K562 (cell line): ENCODE results near the gene ZRANB3. TPM values are rescaled to one million over a fixed set of nuclear protein-coding genes. Genes with fewer than 3 reads are reported as not detected.

Experiments used
- ATAC-seq: fragments of 200-7000 bp; cut with Tn5 transposase; 3 replicates; pipeline ENCODE4 v1.9.1; 2020; ENCODE audit warnings: moderate library complexity
- BruUV-seq: library from RNA; stranded (reverse); fragments of 400-500 nt; replicated peaks from 2 replicates; lab custom pipeline; 2021; lab: Mats Ljungman, UMichigan
- CTCF ChIA-PET: fragments of 300-600 bp; formaldehyde crosslinking; extraction: SDS; loops from one replicate; lab custom pipeline; 2021; ENCODE audit warnings: low intra/inter-chr PET ratio; lab: Yijun Ruan, JAX
- POLR2A ChIA-PET: fragments of 300-600, 350-650 bp; sonication (Branson Sonifier 250); formaldehyde crosslinking; extraction: SDS; loops from one replicate; lab custom pipeline; 2021; ENCODE audit warnings: antibody characterized with exemption, inconsistent platforms; lab: Yijun Ruan, JAX
- DNase-seq, 4 experiments: peaks; one replicate each; pipeline versions ENCODE4 v3.0.0 to v3.0.0-alpha.2; 2011 to 2018; ENCODE audit warnings: low spot score in 3 of 4, mixed read lengths in 3 of 4; ENCODE audit errors: extremely low read depth in 1 of 4
- FAIRE-seq: peaks from 2 replicates; lab custom pipeline; 2011; peaks lifted over from hg19 to GRCh38; lab: Jason Lieb, UNC
- H2AFZ ChIP-seq: 2 replicates; pipeline ENCODE4 v1.6.0; 2011; ENCODE audit warnings: low read depth, low read length, control low read depth, inconsistent platforms
- H3K27ac ChIP-seq: fragments of 200-600 bp; 3 replicates; pipeline ENCODE4 v1.8.0; 2011; ENCODE audit warnings: low read depth, mild to moderate bottlenecking, control low read depth, inconsistent platforms, low read length, moderate library complexity, mixed read lengths; ENCODE audit errors: extremely low read depth
- H3K27me3 ChIP-seq, 2 experiments: fragments of 300-600 bp in 1 of 2; 2 replicates in 1 of 2; 3 replicates in 1 of 2; pipeline versions ENCODE4 v1.6.0 to v1.8.0; 2011; ENCODE audit warnings: inconsistent platforms in 2 of 2, low read length in 2 of 2, mild to moderate bottlenecking in 1 of 2, mixed read lengths in 1 of 2, moderate library complexity in 1 of 2; ENCODE audit not compliant: control insufficient read depth in 2 of 2, insufficient read depth in 2 of 2
- H3K36me3 ChIP-seq: fragments of 300-600 bp; 3 replicates; pipeline ENCODE4 v1.8.0; 2011; ENCODE audit warnings: mild to moderate bottlenecking, low read length, inconsistent platforms; ENCODE audit not compliant: control insufficient read depth, insufficient read depth
- H3K4me1 ChIP-seq, 2 experiments: fragments of 200-600 bp in 1 of 2; replicated peaks in 1 of 2; 2 replicates in 1 of 2; 3 replicates in 1 of 2; pipeline versions ENCODE4 v1.5.1 to v1.8.0; 2011; ENCODE audit warnings: inconsistent platforms in 2 of 2, low read length in 2 of 2, mild to moderate bottlenecking in 1 of 2, mixed read lengths in 1 of 2, moderate library complexity in 1 of 2; ENCODE audit not compliant: control insufficient read depth in 2 of 2, insufficient read depth in 2 of 2
- H3K4me2 ChIP-seq: 2 replicates; pipeline ENCODE4 v1.6.1; 2011; ENCODE audit warnings: low read length, control low read depth, inconsistent platforms, mixed read lengths; ENCODE audit not compliant: insufficient read depth
- H3K4me3 ChIP-seq: fragments of 200-600 bp; sonication (generic), shearing (Covaris generic); 2 replicates; pipeline ENCODE4 v1.5.1; 2016; ENCODE audit warnings: control low read depth, inconsistent platforms
- H3K79me2 ChIP-seq: fragments of 200-600 bp; 3 replicates; pipeline ENCODE4 v1.8.0; 2011; ENCODE audit warnings: low read length, inconsistent platforms; ENCODE audit not compliant: control insufficient read depth, insufficient read depth
- H3K9ac ChIP-seq, 2 experiments: 2 replicates each; pipeline versions ENCODE4 v1.6.0 to v1.6.1; 2011; ENCODE audit warnings: low read depth in 2 of 2, low read length in 2 of 2, control low read depth in 1 of 2, inconsistent platforms in 1 of 2, mild to moderate bottlenecking in 1 of 2, mixed read lengths in 1 of 2; ENCODE audit not compliant: insufficient read depth in 1 of 2
- H3K9me1 ChIP-seq: one replicate; pipeline ENCODE4 v1.6.0; 2011; ENCODE audit warnings: inconsistent platforms, mild to moderate bottlenecking, low read length, moderate library complexity; ENCODE audit not compliant: control insufficient read depth, insufficient read depth
- H3K9me3 ChIP-seq: replicated peaks from 2 replicates; pipeline ENCODE4 v1.5.1; 2011; ENCODE audit warnings: low read depth, low read length, inconsistent platforms; ENCODE audit not compliant: control insufficient read depth, insufficient read depth
- H4K20me1 ChIP-seq: replicated peaks from 2 replicates; pipeline ENCODE4 v1.6.1; 2011; ENCODE audit warnings: low read length, inconsistent platforms, mixed read lengths; ENCODE audit not compliant: control insufficient read depth, insufficient read depth
- DPF2 ChIP-seq: fragments of 450-650 bp; IDR thresholded peaks from 2 replicates; pipeline ENCODE4 v1.6.1; 2016
- ZFPM2 ChIP-seq: fragments of 250-450 bp; sonication (Bioruptor Pico); IDR thresholded peaks from 2 replicates; pipeline ENCODE4 v1.5.1; 2022; ENCODE audit warnings: mild to moderate bottlenecking
- ZNF644 ChIP-seq: fragments of 200-800 bp; sonication (Bioruptor generic); IDR thresholded peaks from 2 replicates; pipeline ENCODE4 v1.6.1; 2016; ENCODE audit warnings: low read depth, missing genetic modification characterization, missing compliant biosample characterization
- WGBS: fragments of 100-300 bp; shearing (Covaris generic); methylation state at CpG from one replicate; pipeline ENCODE4 v1.1.6; 2016; ENCODE audit warnings: low coverage, mixed read lengths; ENCODE audit not compliant: insufficient coverage; ENCODE audit errors: missing lambda C conversion rate; 5-methylcytosine and 5-hydroxymethylcytosine counted together
- in situ Hi-C: fragments of 300-500 bp; cut with MboI; formaldehyde crosslinking; loops from 4 replicates; pipeline ENCODE4 v1.15.0; 2018; ENCODE audit warnings: inconsistent platforms, mixed read lengths
- intact Hi-C: fragments of 100-400 bp; cut with micrococcal nuclease; formaldehyde crosslinking; loops from 2 replicates; pipeline ENCODE4 v1.14.2; 2022
- polyA plus RNA-seq, 8 experiments: library from polyadenylated mRNA; depleted of rRNA in 4 of 8; stranded (reverse) in 5 of 8; unstranded in 3 of 8; fragments of >200 nt; fragmentation: Nextera tagmentation in 2 of 8; fragmentation: Illumina TruSeq in 1 of 8; extraction: Ambion mirVana in 2 of 8; extraction: Trizol in 1 of 8; gene quantifications; 2 replicates each; pipeline versions ENCODE4 v1.2.1 to v1.2.3, GENCODE V29; 2011 to 2014; ENCODE audit warnings: inconsistent platforms in 1 of 8, missing spikeins in 1 of 8
- total RNA-seq, 7 experiments: library from RNA; depleted of rRNA in 6 of 7; stranded (reverse); fragments of >200 nt in 6 of 7; fragmentation: Illumina TruSeq in 2 of 7; extraction: Trizol in 2 of 7; gene quantifications; 2 replicates each; pipeline versions ENCODE4 v1.2.1 to v1.2.3, GENCODE V29; 2011 to 2021; ENCODE audit warnings: low replicate concordance in 1 of 7
- TF ChIP-seq, protein P1 (sequence below): sonication (generic); formaldehyde crosslinking; IDR thresholded peaks from 2 replicates; pipeline ENCODE4 v1.8.1; 2023; ENCODE audit warnings: mild to moderate bottlenecking, missing genetic modification reagents
- TF ChIP-seq, protein P2 (sequence below), 3 experiments: fragments of 200-800 bp in 1 of 3; fragments of 250-450 bp in 1 of 3; fragments of 450-650 bp in 1 of 3; sonication (Bioruptor Pico) in 1 of 3; sonication (Bioruptor generic) in 1 of 3; formaldehyde crosslinking in 1 of 3; IDR thresholded peaks; 2 replicates each; pipeline versions ENCODE4 v1.6.1 to v1.8.0; 2016 to 2022; ENCODE audit warnings: mild to moderate bottlenecking in 2 of 3, missing genetic modification characterization in 2 of 3, missing compliant biosample characterization in 1 of 3, moderate library complexity in 1 of 3

Gene ZRANB3
- total and polyA plus RNA-seq, 9 of the 15 experiments (the other 6 are each of a cell fraction or from before 2014, with no cell fraction given), result 8.6 to 21.3 (median 14.7) TPM

DNA sequence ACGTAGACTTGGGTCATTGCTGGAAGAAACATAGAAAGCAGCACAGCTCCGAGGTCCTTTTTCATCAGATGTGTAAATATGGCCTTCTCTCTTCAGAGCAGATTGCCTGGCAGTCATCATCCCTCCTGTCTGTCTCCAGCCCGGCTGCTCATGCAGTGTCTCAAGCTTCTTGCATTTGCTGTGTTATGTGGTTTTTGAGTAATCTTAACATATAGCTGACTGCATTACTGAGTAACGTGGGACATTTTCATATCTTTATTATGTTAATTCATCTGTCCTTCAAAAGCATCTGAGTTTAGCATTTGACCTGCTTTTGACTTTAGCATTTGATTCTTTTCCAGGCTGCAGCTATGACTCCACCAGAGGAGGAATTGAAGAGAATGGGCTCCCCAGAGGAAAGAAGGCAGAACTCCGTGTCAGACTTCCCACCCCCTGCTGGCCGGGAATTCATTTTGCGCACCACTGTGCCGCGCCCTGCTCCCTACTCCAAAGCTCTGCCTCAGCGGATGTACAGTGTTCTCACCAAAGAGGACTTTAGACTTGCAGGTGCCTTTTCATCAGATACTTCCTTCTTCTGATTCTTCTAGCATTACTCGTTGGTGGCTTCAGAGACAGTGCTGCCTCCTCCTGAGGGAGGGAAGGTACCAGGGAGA lies 362.7 kb downstream of the ZRANB3 start:
- FAIRE-seq (no peak), ATAC-seq (no peak), DNase-seq (no peak)
- Histone ChIP-seq H3K9me1 (no peaks in the 10 kb centered on the region), H3K4me1 (no peaks in the 10 kb centered on the region), H3K9me3 (no peaks in the 10 kb centered on the region), H3K27ac (no peak overlapping the region), H2AFZ (no peak overlapping the region), H3K36me3 (peaks cover 60% of the 10 kb centered on the region), H3K79me2 (no peaks in the 10 kb centered on the region), H3K9ac (no peak overlapping the region), H3K4me3 (no peak overlapping the region), H4K20me1 (no peaks in the 10 kb centered on the region), H3K4me2 (no peak overlapping the region), H3K27me3 (no peaks in the 10 kb centered on the region)
- WGBS, result 93% methylated on average over 11 of the region's 11 CpGs
- BruUV-seq, result no TSS peak
- intact Hi-C loops, result no loop called here
- in situ Hi-C loops, result no loop called here
- ChIA-PET CTCF (no interaction called here), POLR2A (no interaction called here)
- TF ChIP-seq, protein P1, sequence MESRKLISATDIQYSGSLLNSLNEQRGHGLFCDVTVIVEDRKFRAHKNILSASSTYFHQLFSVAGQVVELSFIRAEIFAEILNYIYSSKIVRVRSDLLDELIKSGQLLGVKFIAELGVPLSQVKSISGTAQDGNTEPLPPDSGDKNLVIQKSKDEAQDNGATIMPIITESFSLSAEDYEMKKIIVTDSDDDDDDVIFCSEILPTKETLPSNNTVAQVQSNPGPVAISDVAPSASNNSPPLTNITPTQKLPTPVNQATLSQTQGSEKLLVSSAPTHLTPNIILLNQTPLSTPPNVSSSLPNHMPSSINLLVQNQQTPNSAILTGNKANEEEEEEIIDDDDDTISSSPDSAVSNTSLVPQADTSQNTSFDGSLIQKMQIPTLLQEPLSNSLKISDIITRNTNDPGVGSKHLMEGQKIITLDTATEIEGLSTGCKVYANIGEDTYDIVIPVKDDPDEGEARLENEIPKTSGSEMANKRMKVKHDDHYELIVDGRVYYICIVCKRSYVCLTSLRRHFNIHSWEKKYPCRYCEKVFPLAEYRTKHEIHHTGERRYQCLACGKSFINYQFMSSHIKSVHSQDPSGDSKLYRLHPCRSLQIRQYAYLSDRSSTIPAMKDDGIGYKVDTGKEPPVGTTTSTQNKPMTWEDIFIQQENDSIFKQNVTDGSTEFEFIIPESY (CRISPR knock-in tag), result 0 out of 2 replicates have a peak, but pooled peaks have one; percentile 35
- no peak for TF ChIP-seq DPF2

DNA sequence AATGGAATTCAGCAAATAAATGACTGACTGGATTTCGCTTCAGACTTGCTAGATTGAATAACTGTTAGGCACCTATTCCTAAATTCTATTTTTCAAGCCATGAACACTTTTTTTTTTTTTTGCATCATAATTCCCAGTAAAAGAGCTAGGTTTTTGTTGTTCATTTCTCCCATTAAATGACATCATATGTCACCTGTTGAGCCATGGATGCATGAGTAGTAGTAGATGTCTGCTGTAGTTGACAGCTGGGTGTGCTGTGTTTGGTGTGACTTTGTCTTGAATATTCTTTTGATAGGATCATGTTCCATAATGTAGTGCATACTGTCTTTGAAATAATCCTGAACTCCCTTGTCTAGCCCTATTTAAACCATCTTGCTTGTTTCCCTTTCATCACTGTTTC lies 363.7 kb downstream of the ZRANB3 start:
- WGBS, result 100% methylated on average over 1 of the region's 1 CpG
- Histone ChIP-seq H4K20me1 (no peaks in the 10 kb centered on the region), H3K27me3 (no peaks in the 10 kb centered on the region), H3K4me3 (no peak overlapping the region), H3K9ac (no peak overlapping the region), H3K4me2 (no peak overlapping the region), H3K9me1 (no peaks in the 10 kb centered on the region)
- POLR2A ChIA-PET, result interaction anchor here (0.6 to 1.7 kb wide), 4 partner anchors 14 to 218 kb away, joined by 3 to 4 read pairs (median 4); no protein-coding TSS in a partner anchor
- in situ Hi-C loops, result no loop called here
- FAIRE-seq, result no peak
- intact Hi-C loops, result no loop called here
- no peak for TF ChIP-seq ZNF644
- no peak for TF ChIP-seq ZFPM2 (CRISPR knock-in tag)
- TF ChIP-seq, protein P2, sequence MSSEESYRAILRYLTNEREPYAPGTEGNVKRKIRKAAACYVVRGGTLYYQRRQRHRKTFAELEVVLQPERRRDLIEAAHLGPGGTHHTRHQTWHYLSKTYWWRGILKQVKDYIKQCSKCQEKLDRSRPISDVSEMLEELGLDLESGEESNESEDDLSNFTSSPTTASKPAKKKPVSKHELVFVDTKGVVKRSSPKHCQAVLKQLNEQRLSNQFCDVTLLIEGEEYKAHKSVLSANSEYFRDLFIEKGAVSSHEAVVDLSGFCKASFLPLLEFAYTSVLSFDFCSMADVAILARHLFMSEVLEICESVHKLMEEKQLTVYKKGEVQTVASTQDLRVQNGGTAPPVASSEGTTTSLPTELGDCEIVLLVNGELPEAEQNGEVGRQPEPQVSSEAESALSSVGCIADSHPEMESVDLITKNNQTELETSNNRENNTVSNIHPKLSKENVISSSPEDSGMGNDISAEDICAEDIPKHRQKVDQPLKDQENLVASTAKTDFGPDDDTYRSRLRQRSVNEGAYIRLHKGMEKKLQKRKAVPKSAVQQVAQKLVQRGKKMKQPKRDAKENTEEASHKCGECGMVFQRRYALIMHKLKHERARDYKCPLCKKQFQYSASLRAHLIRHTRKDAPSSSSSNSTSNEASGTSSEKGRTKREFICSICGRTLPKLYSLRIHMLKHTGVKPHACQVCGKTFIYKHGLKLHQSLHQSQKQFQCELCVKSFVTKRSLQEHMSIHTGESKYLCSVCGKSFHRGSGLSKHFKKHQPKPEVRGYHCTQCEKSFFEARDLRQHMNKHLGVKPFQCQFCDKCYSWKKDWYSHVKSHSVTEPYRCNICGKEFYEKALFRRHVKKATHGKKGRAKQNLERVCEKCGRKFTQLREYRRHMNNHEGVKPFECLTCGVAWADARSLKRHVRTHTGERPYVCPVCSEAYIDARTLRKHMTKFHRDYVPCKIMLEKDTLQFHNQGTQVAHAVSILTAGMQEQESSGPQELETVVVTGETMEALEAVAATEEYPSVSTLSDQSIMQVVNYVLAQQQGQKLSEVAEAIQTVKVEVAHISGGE (CRISPR knock-in tag; IDR thresholded peaks at IDR 0.05), result no peak
- TF ChIP-seq, all 486 proteins: peak for 0
- Histone ChIP-seq H3K4me1 (no peaks in the 10 kb centered on the region), H3K36me3 (peaks cover 71% of the 10 kb centered on the region), H2AFZ (no peak overlapping the region), H3K9me3 (no peaks in the 10 kb centered on the region), H3K79me2 (no peaks in the 10 kb centered on the region), H3K27ac (no peak overlapping the region)
- no peak for DNase-seq
- no TSS peak for BruUV-seq
- CTCF ChIA-PET, result no interaction called here
- ATAC-seq, result no peak
